Right forelimb (tissue), 1 donor: ENCODE results near the gene SNRPB2.

Experiments
- DNase-seq: peaks from one replicate; pipeline ENCODE4 v3.0.0-alpha.2; 2018

Gene SNRPB2

DNA sequence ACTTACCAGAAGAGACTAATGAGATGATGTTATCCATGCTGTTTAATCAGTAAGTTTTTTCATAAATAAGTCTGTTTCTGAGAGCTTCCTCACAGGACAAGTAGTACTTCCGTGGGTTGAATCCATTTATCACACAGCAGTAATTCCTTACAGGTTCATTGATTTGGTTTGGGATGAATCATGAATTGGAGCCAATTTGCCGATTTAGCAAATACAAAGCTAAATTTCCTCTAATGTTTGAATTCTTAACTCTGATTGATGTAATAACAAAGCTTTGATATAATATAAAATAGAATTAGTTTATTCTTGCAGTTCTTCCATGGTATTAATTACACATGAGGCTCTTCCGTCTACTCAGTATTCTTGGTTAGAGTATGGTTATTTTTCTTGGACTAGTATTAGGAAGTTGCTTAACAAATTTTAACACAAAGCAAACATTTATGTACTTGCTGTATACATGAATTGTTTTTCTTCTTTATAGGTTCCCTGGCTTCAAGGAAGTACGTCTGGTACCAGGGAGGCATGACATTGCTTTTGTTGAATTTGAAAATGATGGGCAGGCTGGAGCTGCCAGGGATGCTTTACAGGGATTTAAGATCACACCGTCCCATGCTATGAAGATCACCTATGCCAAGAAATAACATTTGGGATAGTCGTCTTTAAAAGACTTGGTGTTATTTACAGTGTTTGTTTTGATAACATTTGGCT is 10.7 kb downstream of the SNRPB2 start:
- DNase-seq: no peak

DNA sequence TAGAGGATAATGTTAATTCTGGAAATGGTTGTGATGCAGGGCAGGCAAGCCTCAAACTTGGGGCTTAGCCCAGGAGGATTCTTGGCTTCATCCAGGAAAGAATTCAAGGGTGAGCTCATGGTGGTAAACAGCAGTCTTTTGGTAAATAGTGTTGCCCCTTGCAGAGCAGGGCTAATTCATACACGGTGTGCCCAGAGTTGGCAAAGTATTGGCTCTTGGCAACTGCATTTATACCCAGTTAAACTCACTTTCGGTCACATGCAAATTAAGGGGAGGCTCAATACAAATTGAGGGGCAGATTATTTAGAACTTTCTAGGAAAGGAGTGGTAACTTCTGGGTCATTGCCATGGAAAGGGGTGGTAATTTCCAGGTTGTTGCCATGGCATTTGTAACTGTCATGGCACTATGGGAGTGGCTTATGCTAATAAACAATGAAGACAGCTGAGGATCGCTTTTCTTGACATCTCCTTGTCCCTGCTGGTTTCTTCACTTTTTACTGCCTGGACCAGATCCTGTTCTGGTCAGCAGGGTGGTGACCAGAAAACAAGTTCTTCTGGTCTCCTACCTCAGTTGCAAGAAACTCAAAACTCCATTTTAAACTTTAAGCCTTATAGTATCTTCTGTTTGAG is 14.5 kb downstream of the SNRPB2 start:
- DNase-seq: no peak

DNA sequence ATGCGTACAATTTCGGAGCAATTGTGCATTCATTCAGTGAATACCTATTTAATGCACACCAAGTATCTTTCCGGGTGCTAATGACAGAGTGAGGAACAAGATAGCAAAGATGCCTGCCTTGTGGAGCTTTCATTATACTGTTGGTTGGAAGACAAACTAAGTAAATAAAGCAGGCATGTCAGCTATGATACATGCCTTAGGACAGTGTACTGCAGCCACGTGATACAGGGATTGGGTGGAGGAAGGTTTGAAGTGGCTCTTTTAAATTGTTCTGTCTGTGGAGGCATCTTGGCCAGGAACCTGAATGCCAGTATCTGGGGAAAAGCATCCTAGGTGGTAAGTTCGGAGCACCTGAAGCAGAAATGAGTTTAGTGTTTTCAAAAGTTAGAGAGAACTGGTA is 15.4 kb downstream of the SNRPB2 start:
- DNase-seq: no peak

DNA sequence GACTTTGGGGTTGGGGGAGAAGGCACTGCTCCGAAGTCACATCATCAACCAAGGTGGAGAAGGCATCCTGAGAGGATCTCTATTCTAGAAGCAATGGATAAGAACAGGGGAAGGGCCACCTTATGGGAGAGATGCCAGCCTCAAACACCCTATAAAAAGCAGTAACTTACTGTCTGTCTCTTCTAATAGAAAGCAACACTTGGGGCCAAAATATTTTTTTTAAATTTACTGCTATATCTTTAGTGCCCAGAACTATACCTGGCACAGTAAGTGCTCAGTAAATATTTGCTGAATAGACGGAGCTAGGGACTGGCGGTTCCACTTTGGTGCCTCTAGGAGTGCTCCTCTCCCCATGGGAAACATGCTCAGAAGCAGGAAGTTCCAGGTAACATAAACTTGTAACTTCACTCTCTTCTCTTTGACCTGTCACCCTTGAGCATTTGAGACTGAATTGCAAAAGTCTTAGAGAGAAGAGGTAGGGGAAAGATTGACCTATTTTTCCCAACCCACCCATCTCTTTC is 17.5 kb downstream of the SNRPB2 start:
- no peak for DNase-seq

DNA sequence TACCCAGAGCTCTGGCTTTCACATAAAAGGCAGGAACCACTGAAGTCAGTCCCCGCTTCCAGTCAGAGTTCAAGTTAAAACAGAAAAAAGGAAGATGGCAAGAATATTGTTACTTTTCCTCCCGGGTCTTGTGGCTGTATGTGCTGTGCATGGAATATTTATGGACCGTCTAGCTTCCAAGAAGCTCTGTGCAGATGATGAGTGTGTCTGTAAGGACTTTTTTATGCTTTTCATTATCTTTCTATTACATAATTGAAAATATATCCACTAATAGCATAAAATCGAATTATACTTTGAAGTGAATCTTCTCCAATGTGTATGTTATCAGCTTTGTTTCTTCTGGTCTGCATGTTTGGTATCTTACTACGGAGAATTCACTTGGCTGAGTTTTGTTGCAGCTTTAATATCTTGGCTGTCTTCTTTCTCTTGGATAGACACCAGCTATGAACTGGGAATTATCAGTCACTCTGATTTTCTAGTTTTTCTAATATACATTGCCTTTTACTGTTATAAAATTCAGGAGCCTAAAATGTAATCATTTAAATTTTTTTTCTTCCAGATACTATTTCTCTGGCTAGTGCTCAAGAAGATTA is 18.6 kb downstream of the SNRPB2 start, which contains the start of gene OTOR:
TSS of gene OTOR (plus strand) at position 51 of the 593 bp plus-strand sequence. CDS start at position 95, 44 bp downstream.
- no peak for DNase-seq

DNA sequence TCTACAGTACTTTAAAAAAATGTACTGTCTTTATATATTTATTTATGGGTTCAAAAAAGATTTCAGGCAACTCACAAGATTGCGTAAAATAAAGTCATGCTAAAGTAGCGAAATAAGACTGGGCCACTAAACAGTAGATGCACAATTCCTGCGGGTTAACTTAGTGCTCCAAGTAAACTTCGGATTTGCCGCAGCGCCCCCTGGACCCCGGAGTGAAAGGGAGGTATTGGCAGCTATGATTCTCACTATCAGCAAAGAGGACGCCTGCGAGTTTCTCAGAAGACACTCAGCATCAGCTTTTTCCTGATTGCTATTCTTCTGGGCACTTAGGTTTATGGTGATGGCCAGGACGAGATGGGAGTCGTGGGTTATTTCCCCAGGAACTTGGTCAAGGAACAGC is 19.7 kb downstream of the SNRPB2 start:
- DNase-seq: no peak

DNA sequence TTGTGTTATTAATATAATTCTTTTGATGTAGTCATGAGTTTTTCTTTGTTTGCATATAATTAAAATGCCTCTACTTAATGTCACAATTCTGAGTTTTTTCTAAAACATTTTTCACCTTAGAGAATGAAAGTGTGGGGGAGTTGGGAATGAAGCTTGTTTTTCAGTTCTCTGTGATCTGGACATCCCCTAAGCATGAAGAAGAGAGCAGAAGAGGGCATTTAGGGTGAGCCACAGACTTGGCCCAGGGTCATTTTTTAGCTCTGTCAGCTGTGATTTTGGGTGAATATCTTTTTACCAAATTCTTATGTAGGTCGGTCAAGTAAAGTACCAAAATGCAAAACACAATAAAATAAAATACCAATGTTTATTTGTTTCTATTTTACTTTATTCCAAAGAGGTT is 22.3 kb downstream of the SNRPB2 start:
- DNase-seq: no peak

DNA sequence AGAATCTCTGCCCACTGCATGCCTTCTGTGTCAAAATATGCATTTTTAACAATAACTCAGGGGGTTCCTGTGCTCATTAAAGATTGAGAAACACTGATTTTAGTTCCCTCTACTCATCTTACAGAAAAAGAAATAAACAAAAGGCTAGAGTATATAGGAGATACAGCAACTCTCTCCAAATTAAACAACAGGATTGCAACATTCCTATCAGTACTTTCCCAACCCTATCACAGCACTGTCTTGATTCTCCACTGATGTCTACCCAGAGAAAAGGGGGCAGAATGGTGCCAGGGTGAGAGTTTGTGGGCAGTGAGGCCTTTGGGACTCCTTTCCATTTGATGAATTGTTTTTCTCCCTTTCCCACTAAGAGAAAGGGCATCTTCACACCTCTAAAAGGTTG is 23.1 kb downstream of the SNRPB2 start:
- DNase-seq: no peak

DNA sequence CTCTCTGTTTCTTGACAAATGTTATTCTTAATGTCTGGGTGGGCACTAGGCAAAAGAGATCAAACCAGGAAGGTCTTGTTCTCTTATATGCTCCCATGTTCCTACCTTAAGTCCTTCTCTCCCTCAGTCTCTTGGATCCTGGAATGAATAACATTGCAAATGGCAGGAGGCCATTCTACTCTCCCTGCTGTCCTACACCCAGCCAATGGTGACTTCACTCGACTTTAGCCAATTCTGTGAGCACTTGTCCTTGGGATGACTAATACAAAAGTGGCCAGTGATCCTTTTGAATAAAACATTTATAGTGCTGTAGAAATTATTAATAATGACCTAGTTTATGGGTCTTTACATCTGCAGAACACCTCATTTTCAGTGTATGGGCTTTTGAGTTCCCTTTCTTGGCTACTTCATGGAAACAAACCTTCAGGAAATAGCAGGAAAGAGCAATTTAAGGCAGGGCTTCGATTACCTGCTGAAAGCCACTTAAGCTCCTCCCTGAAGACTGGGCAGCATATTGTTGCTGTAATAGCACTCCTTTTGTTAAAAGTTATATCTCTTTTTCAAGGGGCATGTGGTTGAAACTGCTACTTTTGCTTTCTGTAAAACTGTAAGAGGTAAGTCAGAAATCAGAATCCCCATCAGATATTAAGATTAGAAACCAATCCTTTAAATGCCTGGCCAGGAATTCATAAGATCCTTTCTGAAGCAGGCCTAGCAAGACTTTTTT is 28.8 kb downstream of the SNRPB2 start:
- DNase-seq: no peak

DNA sequence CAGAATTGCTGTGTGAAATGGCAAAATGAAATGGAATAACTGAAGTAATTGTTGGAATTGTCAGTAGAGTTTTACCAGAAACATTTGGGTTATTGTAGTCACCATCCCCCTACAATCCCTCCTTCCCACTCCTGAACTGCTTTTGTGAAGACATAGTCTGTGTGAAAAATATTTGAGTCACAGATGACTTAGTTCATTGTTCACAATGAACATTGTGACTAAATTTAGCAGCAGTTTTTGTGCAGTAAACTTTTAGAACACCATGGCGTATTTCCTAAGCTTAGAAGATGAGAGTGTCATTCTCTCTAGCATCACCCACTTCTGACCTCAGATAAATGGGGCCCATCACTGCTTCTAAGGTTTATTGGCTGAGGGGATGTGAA is 29.3 kb downstream of the SNRPB2 start:
- DNase-seq: no peak

DNA sequence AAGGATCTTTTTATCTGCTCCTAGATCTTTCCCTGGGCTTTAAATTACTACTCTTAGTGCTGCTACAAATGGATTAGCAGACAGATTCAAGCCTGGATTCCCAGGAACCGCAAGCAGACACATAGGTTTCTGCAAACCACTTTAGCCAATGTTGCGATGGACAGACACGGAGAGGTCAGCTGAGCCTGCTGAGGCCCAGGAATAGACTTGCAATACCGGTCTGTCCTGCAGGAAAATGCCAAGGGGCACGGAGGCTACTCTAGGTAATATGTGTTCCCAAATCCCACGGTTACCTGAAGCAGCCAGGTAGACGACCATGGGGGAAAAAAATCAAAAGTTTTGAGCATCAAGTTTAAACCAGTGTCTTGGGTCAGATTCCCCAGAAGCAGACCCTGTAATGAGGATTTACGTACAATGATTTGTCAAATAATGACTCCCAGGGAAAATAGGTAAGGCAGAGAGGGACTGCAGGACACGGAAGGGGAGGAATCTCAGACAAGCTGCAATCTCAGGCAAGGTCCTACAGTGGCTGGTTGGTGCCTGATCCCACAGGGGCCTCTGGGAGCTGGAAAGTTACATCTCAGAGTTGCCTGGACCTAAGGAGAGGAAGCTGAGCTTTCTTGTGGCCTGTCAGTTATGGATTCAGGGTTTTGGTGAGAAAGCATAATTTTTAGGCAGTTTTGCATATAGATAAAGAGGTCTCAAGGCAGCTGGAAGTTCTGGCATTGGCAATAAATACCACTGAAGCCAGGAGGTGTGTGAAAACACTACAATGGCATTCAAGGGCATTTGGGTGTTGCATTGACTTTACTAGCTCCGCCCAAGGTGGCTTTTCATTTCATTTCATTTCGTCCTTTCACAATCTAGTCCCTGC is 30.8 kb downstream of the SNRPB2 start:
- DNase-seq: no peak

DNA sequence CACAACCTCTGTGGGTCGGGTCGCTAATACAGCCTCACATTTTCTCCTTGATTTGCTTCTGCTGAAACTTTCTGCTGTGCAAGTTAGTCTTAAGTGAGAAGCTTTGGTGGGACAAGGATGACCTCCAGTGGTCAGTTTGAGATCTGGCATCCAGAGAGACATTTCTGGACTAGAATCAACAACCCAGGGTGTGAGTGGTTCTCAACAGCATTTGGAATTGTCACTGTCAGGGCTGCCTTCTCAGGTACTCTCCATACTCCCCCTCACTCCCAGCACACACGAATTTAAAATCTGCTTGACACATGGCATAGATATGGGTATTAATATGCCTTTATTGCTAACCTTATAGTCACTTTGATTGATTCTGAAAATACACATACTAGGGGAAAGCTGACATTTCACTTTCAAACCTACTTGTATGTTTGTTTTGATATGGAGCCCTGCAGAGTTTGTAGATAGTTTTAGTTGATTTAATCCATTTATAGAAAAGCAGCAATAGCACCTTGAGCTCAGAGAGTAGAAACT is 31.5 kb downstream of the SNRPB2 start:
- peak; percentile 77 for DNase-seq

DNA sequence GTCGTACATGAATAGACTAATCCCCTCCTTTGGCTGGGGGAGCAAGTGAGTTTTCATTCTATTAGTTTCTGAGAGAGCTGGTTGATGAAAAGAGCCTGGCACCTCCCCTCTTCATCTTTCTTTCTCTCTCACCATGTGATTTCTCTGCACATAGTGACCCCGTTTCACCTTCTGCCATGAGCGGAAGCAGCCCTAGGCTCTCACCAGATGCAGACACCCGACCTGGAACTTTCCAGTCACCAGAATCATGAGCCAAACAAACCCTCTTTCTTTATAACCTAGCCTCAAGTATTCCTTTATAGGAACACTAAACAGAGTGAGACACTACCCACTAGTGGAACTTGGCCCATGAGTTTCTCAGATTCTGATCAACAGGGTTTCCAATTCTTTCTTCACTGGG is 34.7 kb downstream of the SNRPB2 start:
- no peak for DNase-seq

DNA sequence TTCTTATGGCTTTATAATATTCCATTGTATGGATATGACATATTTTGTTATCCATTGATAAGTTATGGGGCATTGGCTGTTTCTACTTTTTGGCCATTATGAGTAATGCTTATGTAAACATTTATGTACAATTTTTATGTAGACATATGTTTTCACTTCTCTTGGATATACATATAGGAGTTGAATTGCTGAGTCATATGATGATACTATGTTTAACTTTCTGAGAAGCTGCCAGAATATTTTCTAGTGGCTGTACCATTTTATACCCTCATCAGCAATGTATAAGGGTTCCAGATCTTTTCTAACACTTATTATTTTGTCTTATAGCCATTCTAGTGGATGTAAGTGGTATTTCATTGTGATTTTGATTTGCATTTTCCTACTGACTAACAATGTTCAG is 41.4 kb downstream of the SNRPB2 start:
- DNase-seq: no peak

DNA sequence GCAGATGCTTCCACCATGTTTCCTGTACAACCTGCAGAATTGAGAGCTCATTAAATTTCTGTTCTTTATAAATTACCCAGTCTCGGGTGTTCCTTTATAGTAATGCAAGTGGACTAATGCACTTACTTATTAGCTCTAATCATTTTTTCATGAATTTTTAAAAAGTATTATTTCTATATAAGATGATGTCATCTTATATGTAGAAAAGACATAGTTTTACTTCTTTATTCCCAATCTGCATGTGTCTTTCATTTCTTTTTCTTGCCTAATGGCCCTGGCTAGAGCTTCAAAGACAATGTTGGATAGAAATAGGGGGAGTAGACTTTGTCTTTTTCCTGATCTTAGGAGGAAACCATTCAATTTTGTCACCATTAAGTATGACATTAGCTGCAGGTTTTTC is 46.1 kb downstream of the SNRPB2 start:
- no peak for DNase-seq

DNA sequence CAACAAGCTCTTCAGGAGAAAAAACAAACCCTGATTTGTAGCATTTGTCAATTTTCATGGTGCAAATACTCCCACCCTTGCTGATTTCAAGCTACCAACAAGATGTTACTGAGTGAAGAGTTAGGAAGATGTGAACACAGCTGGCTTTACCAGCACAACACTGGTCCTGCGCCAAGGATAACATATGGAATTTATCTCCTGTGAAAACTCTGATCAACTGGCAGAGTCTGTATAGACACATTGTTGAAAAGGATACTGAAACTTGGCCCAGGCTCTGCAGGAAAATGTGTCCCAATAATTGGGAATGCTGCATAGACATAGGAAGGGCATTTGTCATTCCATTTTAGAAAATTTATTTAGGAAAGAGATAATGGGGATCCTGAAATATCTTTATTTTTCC is 47.3 kb downstream of the SNRPB2 start:
- no peak for DNase-seq

DNA sequence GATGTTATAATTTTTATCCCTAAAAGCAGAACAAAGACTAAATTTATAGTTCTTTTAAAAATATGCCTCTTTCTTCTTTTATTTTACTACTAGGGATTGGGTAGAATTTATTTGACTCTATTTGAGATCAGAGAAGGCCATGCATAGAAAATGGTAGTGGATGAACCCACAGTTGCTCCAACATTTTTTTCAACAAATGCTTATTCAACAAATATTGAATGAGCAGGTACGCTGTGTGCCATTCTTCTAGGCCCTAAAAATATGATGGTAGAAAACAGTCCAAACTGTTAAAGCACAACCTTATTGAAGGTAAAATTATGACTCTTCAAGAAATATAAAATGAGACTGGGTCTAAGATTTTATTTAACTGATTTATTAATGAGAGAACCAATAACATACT is 48.3 kb downstream of the SNRPB2 start:
- DNase-seq: no peak

DNA sequence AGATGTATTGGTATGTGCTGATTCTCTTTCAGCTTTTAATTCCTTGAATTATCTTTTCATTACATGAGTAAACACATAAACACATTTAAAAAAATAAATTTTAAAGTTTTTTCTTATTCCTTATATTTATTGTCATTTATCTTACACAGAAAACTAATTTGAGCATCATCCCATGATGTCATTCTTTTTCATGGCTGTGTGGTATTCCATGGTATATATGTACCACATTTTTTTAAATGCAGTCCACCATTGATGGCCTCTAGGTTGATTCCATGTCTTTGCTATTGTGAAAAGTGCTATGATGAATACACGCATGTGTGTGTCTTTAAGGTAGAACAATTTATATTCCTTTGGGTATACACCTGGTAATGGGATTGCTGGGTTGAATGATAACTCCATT is 51.7 kb downstream of the SNRPB2 start:
- no peak for DNase-seq

DNA sequence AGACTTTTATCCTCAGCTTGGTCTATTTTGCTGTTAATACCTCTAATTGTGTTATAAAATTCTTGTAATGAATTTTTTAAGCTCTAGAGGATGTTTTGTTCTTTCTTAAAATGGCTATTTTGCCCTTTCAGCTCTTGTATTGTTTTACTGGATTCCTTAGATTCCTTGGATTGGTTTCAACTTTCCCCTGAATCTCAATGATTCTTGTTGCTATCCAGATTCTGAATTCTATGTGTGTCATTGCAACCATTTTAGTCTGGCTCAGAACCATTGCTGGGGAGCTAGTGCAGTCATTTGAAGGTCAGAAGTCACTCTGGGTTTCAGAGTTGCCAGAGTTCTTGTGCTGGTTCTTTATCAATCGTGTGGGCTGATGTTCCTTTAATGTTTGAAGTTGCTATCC is 55.4 kb downstream of the SNRPB2 start:
- DNase-seq: no peak
